22Rv1 (cell line): ENCODE data around the gene LMBR1.

ENCODE experiments used
- CTCF ChIP-seq: fragments of 450-650 bp; IDR thresholded peaks from 2 replicates; pipeline ENCODE4 v1.5.1; 2017; ENCODE audit warnings: mild to moderate bottlenecking
- ZFX ChIP-seq: fragments of 450-650 bp; IDR thresholded peaks from 2 replicates; pipeline ENCODE4 v1.6.1; 2017; ENCODE audit warnings: antibody characterized with exemption, borderline replicate concordance

- no peak for TF ChIP-seq CTCF
- TF ChIP-seq ZFX = no peak
Observed at GRCh38 chr7:156657681-156658080, 235.3 kb downstream of the LMBR1 start.
